Neural cell (in vitro differentiated cells): Measurements from ENCODE around the gene ART5.

Experiments
- EP300 ChIP-seq: fragments of 450-650 bp; conservative IDR thresholded peaks from 2 replicates; pipeline ENCODE4 v1.6.1; 2014; ENCODE audit warnings: antibody characterized with exemption, mild to moderate bottlenecking, moderate library complexity; ENCODE audit not compliant: poor library complexity, severe bottlenecking
- EZH2 ChIP-seq: fragments of 200-600, 300-800 bp; shearing (Covaris generic), sonication (generic); IDR thresholded peaks from 2 replicates; pipeline ENCODE4 v1.6.1; 2014; ENCODE audit warnings: antibody characterized with exemption, low read length, borderline replicate concordance, mild to moderate bottlenecking; ENCODE audit not compliant: insufficient read depth, poor library complexity, severe bottlenecking
- POLR2AphosphoS5 ChIP-seq: IDR thresholded peaks from 2 replicates; pipeline ENCODE4 v1.6.1; 2012
- RAD21 ChIP-seq: fragments of 450-650 bp; conservative IDR thresholded peaks from 2 replicates; pipeline ENCODE4 v1.6.1; 2014; ENCODE audit warnings: antibody characterized with exemption, mild to moderate bottlenecking, moderate library complexity
- SMC3 ChIP-seq: fragments of 450-650 bp; conservative IDR thresholded peaks from 2 replicates; pipeline ENCODE4 v1.6.1; 2014; ENCODE audit warnings: antibody characterized with exemption, mild to moderate bottlenecking, moderate library complexity; ENCODE audit not compliant: poor library complexity
- TF ChIP-seq, protein P1 (sequence below): fragments of 450-650 bp; IDR thresholded peaks from 2 replicates; pipeline ENCODE4 v1.5.1; 2014; ENCODE audit warnings: antibody characterized with exemption, mild to moderate bottlenecking, moderate library complexity; ENCODE audit not compliant: poor library complexity, severe bottlenecking

DNA sequence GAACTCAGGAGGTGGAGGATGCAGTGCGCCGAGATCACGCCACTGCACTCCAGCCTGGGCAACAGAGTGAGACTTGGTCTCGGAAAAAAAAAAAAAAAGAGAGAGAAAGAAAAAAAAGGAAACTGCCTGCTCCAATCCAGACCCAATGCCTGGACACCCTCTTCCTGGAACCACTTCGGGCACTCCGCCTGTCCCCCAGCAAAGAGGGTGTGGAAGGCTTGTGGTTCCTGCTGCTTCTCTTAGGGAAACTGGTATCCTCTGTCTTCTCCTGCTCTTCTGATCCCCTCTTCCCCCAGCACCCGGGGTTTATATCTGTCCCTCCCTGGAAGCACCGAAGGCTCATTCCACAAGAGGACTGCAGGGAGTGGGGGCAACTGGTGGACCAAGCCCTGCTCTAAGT is 16.5 kb upstream of the ART5 start:
- TF ChIP-seq, protein P1, sequence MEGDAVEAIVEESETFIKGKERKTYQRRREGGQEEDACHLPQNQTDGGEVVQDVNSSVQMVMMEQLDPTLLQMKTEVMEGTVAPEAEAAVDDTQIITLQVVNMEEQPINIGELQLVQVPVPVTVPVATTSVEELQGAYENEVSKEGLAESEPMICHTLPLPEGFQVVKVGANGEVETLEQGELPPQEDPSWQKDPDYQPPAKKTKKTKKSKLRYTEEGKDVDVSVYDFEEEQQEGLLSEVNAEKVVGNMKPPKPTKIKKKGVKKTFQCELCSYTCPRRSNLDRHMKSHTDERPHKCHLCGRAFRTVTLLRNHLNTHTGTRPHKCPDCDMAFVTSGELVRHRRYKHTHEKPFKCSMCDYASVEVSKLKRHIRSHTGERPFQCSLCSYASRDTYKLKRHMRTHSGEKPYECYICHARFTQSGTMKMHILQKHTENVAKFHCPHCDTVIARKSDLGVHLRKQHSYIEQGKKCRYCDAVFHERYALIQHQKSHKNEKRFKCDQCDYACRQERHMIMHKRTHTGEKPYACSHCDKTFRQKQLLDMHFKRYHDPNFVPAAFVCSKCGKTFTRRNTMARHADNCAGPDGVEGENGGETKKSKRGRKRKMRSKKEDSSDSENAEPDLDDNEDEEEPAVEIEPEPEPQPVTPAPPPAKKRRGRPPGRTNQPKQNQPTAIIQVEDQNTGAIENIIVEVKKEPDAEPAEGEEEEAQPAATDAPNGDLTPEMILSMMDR: no peak
- TF ChIP-seq RAD21: no peak
- no peak for TF ChIP-seq EP300
- no peak for TF ChIP-seq POLR2AphosphoS5
- no peak for TF ChIP-seq EZH2
- TF ChIP-seq SMC3: no peak
